A549 treated with Hydrocortisone at 1 μM for 4 hours (cell line): ENCODE data around the gene MGLL. TPM values are rescaled to one million over a fixed set of nuclear protein-coding genes. Genes with fewer than 3 reads are reported as not detected.

Source experiments
- total RNA-seq: library from RNA; stranded (reverse); fragments of 200-300 nt; extraction: Qiagen RNA extraction; gene quantifications from 5 replicates; pipeline ENCODE4 v1.2.3, GENCODE V29; 2022

Gene MGLL
- total RNA-seq: 65.1 to 82.5 TPM (median 70.1 TPM) in 5 replicates

GRCh38 chr3:127822041-127822681 lies at the start of gene MGLL:
MGLL (minus strand) TSS chr3:127822515; CDS start chr3:127822318, 197 bp downstream.

GRCh38 chr3:127672429-127673190 lies 149.7 kb downstream of the MGLL start, which contains the start of gene ABTB1:
ABTB1 (plus strand) TSS chr3:127672952; CDS start chr3:127673026, 74 bp downstream.

Other genes starting within 250 kb of the MGLL start
- 42.3 to 54.9 TPM (median 54.5 TPM) in 5 replicates for gene TPRA1, start 231.8 kb downstream of the MGLL start, total RNA-seq
- gene MCM2, start 224.1 kb downstream of the MGLL start, total RNA-seq: 53.0 to 59.8 TPM (median 54.2 TPM) in 5 replicates
- gene PODXL2, start 193.3 kb downstream of the MGLL start, total RNA-seq: 8.6 to 11.0 TPM (median 9.2 TPM) in 5 replicates
- gene ABTB1, start 149.6 kb downstream of the MGLL start, total RNA-seq: 13.3 to 19.4 TPM (median 16.1 TPM) in 5 replicates
- gene KBTBD12, start 92.7 kb upstream of the MGLL start, total RNA-seq: not detected in 5 replicates
- gene SEC61A1, start 229.9 kb upstream of the MGLL start, total RNA-seq: 118 to 133 TPM (median 124 TPM) in 5 replicates